Body of pancreas (tissue), 4 donors: ENCODE results near the gene GARRE1. TPM values are rescaled to one million over a fixed set of nuclear protein-coding genes. Genes with fewer than 3 reads are reported as not detected.
A peak's percentile ranks its signal among the peaks of the same experiment; 100 is the strongest.

ENCODE experiments used
- ATAC-seq: fragments of 150-250 bp; one replicate; pipeline ENCODE4 v1.9.1; 2016
- DNase-seq, 4 donors: peaks; one replicate each; pipeline ENCODE4 v3.0.0-alpha.2; 2019
- H3K27ac ChIP-seq, 4 donors: fragments of 200-600 bp; sonication (generic); 1 replicate in 3 of 4; 2 replicates in 1 of 4; pipeline versions ENCODE4 v1.5.1 to v1.6.1; 2016 to 2019; ENCODE audit warnings: mild to moderate bottlenecking in 1 of 4, mixed read lengths in 1 of 4, moderate library complexity in 1 of 4
- H3K27me3 ChIP-seq, 2 donors: fragments of 200-600 bp; sonication (generic); one replicate each; pipeline ENCODE4 v1.6.0; 2016; ENCODE audit warnings: mild to moderate bottlenecking in 1 of 2
- H3K36me3 ChIP-seq, 2 donors: fragments of 200-600 bp; sonication (generic); replicated peaks in 1 of 2; 2 replicates each; pipeline ENCODE4 v1.5.1; 2016; ENCODE audit warnings: low read depth in 2 of 2; ENCODE audit not compliant: insufficient read depth in 1 of 2
- H3K4me1 ChIP-seq: fragments of 200-600 bp; sonication (generic); one replicate; pipeline ENCODE4 v1.6.0; 2016
- H3K4me3 ChIP-seq, 2 donors: fragments of 200-600 bp; sonication (generic); 1 replicate in 1 of 2; 2 replicates in 1 of 2; pipeline ENCODE4 v1.5.1; 2016 to 2019
- H3K9me3 ChIP-seq, 3 donors: fragments of 200-600 bp; sonication (generic); 1 replicate in 2 of 3; 2 replicates in 1 of 3; pipeline ENCODE4 v1.5.1; 2016
- POLR2A ChIP-seq, 3 donors: fragments of 450-650 bp; IDR thresholded peaks; one replicate each; pipeline ENCODE4 v1.6.1; 2016; ENCODE audit warnings: antibody characterized with exemption in 3 of 3, mild to moderate bottlenecking in 2 of 3
- WGBS, 2 donors: methylation state at CpG; one replicate each; pipeline ENCODE4 v1.1.5; 2017; 5-methylcytosine and 5-hydroxymethylcytosine counted together
- intact Hi-C: fragments of 100-400 bp; cut with DNase I; formaldehyde crosslinking; loops from one replicate; pipeline ENCODE4 v1.15.1; 2023
- total RNA-seq, 2 donors: library from RNA; depleted of rRNA; stranded (reverse); fragments of >200 nt; gene quantifications; one replicate each; pipeline ENCODE4 v1.1.0, GENCODE V29; 2016
- TF ChIP-seq, protein P1 (sequence below), 7 experiments: fragments of 450-650 bp in 4 of 7; fragments of 200-600 bp in 3 of 7; sonication (generic) in 3 of 7; IDR thresholded peaks; one replicate each; pipeline ENCODE4 v1.5.1; 2016 to 2019; ENCODE audit warnings: antibody characterized with exemption in 7 of 7

The GARRE1 gene
- total RNA-seq, 2 donors from 2014 or later, result 17.1 to 26.4 TPM

DNA sequence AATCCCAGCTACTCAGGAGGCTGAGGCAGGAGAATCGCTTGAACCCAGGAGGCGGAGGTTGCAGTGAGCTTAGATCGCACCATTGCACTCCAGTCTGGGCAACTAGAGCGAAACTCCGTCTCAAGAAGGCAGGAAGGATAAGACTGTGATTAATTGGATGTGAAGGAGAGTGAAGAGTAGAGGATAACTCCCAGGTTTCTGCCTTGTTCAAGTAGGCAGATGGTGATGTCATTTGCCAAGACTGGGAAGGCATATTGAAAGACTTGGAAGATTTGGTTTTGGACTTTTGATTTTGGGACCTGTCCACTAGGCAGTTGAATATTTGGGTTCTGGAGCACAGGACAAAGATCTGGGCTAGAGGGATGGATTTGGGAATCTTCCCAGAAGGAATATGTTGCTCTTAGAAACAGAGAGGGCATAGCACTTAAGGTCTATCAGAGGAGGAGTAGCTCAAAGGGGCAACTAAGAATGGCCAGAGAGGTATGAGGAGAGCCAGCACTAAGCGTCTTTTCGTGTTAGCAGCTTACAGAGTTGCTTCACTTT lies 20.0 kb downstream of the GARRE1 start:
- Histone ChIP-seq H3K4me3 (no peak overlapping the region), H3K4me1 (peaks cover 62% of the 10 kb centered on the region), H3K27ac (peak overlapping the region in 2 of 4 donors; percentile 1 to 51), H3K9me3 (no peaks in the 10 kb centered on the region), H3K27me3 (no peaks in the 10 kb centered on the region), H3K36me3 (no peaks in the 10 kb centered on the region)
- TF ChIP-seq POLR2A (IDR thresholded peaks at IDR 0.05), result no peak
- TF ChIP-seq, protein P1, sequence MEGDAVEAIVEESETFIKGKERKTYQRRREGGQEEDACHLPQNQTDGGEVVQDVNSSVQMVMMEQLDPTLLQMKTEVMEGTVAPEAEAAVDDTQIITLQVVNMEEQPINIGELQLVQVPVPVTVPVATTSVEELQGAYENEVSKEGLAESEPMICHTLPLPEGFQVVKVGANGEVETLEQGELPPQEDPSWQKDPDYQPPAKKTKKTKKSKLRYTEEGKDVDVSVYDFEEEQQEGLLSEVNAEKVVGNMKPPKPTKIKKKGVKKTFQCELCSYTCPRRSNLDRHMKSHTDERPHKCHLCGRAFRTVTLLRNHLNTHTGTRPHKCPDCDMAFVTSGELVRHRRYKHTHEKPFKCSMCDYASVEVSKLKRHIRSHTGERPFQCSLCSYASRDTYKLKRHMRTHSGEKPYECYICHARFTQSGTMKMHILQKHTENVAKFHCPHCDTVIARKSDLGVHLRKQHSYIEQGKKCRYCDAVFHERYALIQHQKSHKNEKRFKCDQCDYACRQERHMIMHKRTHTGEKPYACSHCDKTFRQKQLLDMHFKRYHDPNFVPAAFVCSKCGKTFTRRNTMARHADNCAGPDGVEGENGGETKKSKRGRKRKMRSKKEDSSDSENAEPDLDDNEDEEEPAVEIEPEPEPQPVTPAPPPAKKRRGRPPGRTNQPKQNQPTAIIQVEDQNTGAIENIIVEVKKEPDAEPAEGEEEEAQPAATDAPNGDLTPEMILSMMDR (IDR thresholded peaks at IDR 0.05), result no peak
- WGBS, 2 donors, result 87 to 89% methylated on average over 7 of the region's 7 CpGs
- intact Hi-C loops, result no loop called here
- ATAC-seq (no peak), DNase-seq (no peak)

GRCh38 chr19:34274827-34275625 lies 20.7 kb downstream of the GARRE1 start:
- Histone ChIP-seq H3K4me1 (peaks cover 56% of the 10 kb centered on the region), H3K27me3 (no peaks in the 10 kb centered on the region), H3K9me3 (no peaks in the 10 kb centered on the region), H3K36me3 (no peaks in the 10 kb centered on the region), H3K4me3 (no peak overlapping the region), H3K27ac (peak overlapping the region in 2 of 4 donors; percentile 1 to 51)
- no peak for TF ChIP-seq POLR2A (IDR thresholded peaks at IDR 0.05)
- TF ChIP-seq, protein P1 (IDR thresholded peaks at IDR 0.05), result no peak
- WGBS, 2 donors, result 68 to 75% methylated on average over 4 of the region's 4 CpGs
- no peak for DNase-seq
- ATAC-seq, result no peak
- intact Hi-C loops, result no loop called here

DNA sequence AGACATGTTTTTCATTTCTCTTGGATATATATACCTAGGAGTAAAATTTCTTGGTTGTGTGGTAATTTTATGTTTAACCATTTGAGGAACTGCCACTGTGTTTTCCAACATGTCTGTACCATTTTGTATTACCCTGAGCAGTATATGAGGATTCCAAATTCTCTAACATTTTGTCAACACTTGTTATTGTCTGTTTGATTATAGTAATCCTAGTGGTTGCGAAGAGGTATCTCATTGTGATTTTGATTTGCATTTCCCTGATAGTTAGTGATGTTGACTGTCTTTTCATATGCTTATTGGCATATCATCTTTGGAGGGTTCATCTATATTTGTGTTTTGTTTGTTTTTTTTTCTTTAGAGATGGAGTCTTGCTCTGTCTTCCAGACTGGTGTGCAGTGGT lies 21.4 kb downstream of the GARRE1 start:
- Histone ChIP-seq H3K27me3 (no peaks in the 10 kb centered on the region), H3K4me3 (no peak overlapping the region), H3K9me3 (no peaks in the 10 kb centered on the region), H3K27ac (peak overlapping the region in 2 of 4 donors; percentile 46 to 51), H3K4me1 (peaks cover 49% of the 10 kb centered on the region), H3K36me3 (no peaks in the 10 kb centered on the region)
- ATAC-seq (no peak), DNase-seq (no peak)
- intact Hi-C loops, result no loop called here
- 96 to 97% methylated on average over 1 of the region's 1 CpG for WGBS, 2 donors
- no peak for TF ChIP-seq POLR2A (IDR thresholded peaks at IDR 0.05)
- TF ChIP-seq, protein P1 (IDR thresholded peaks at IDR 0.05), result no peak

- intact Hi-C loops, result no loop called here
- no peaks in the 10 kb centered on the region for H3K36me3 ChIP-seq
- TF ChIP-seq, protein P1 (IDR thresholded peaks at IDR 0.05), result no peak
- TF ChIP-seq POLR2A (IDR thresholded peaks at IDR 0.05), result no peak
- H3K27ac ChIP-seq, result peak overlapping the region in 3 of 4 donors; percentile 9 to 46 (median 40)
- DNase-seq (peak; percentile 23 to 68 (median 45)), ATAC-seq (peak; percentile 40)
- WGBS, 2 donors, result 10 to 15% methylated on average over 4 of the region's 4 CpGs
- H3K4me3 ChIP-seq, result no peak overlapping the region
- H3K27me3 ChIP-seq, result no peaks in the 10 kb centered on the region
- no peaks in the 10 kb centered on the region for H3K9me3 ChIP-seq
- peaks cover 40% of the 10 kb centered on the region for H3K4me1 ChIP-seq
These were observed 22.3 kb downstream of the GARRE1 start for GRCh38 chr19:34276614-34277013.
